Esophagus muscularis mucosa (tissue), 4 donors: ENCODE results near the gene RUNX2. TPM values are rescaled to one million over a fixed set of nuclear protein-coding genes. Genes with fewer than 3 reads are reported as not detected.

ENCODE experiments used
- DNase-seq: peaks from one replicate; pipeline ENCODE4 v3.0.0-alpha.2; 2017; ENCODE audit errors: extremely low spot score
- H3K27ac ChIP-seq, 4 donors: fragments of 200-600 bp; sonication (generic); replicated peaks in 1 of 4; 1 replicate in 3 of 4; 2 replicates in 1 of 4; pipeline ENCODE4 v1.5.1; 2016 to 2019; ENCODE audit warnings: mild to moderate bottlenecking in 1 of 4
- H3K27me3 ChIP-seq, 4 donors: fragments of 200-600 bp; sonication (generic); one replicate each; pipeline versions ENCODE4 v1.5.1 to v1.6.0; 2016 to 2019
- H3K36me3 ChIP-seq, 4 donors: fragments of 200-600 bp; sonication (generic); one replicate each; pipeline ENCODE4 v1.5.1; 2016 to 2019
- H3K4me1 ChIP-seq, 4 donors: fragments of 200-600 bp; sonication (generic); one replicate each; pipeline ENCODE4 v1.5.1; 2016 to 2019
- H3K4me3 ChIP-seq, 4 donors: fragments of 200-600 bp; sonication (generic); 1 replicate in 2 of 4; 2 replicates in 2 of 4; pipeline ENCODE4 v1.5.1; 2016 to 2019; ENCODE audit warnings: mild to moderate bottlenecking in 4 of 4, moderate library complexity in 1 of 4
- H3K9me3 ChIP-seq, 4 donors: fragments of 200-600 bp; sonication (generic); 1 replicate in 3 of 4; 2 replicates in 1 of 4; pipeline ENCODE4 v1.5.1; 2016 to 2019
- EP300 ChIP-seq: sonication (generic); formaldehyde crosslinking; IDR thresholded peaks from one replicate; pipeline ENCODE4 v1.6.1; 2017; ENCODE audit warnings: antibody characterized with exemption
- POLR2A ChIP-seq: fragments of 450-650 bp; IDR thresholded peaks from one replicate; pipeline ENCODE4 v1.6.1; 2017; ENCODE audit warnings: antibody characterized with exemption, moderate library complexity, mild to moderate bottlenecking, low read depth
- POLR2AphosphoS5 ChIP-seq, 2 donors: sonication (generic); formaldehyde crosslinking; IDR thresholded peaks; one replicate each; pipeline ENCODE4 v1.6.1; 2017; ENCODE audit warnings: antibody characterized with exemption in 2 of 2
- WGBS: methylation state at CpG from one replicate; pipeline ENCODE4 v1.1.5; 2018; 5-methylcytosine and 5-hydroxymethylcytosine counted together
- intact Hi-C: fragments of 100-400 bp; cut with DNase I; formaldehyde crosslinking; loops from one replicate; pipeline ENCODE4 v1.15.1; 2023
- total RNA-seq, 4 donors: library from RNA; depleted of rRNA; stranded (reverse); fragments of >200 nt; gene quantifications; one replicate each; pipeline versions ENCODE4 v1.1.0 to v1.2.1, GENCODE V29; 2016
- TF ChIP-seq, protein P1 (sequence below), 3 experiments: fragments of 200-600 bp in 2 of 3; fragments of 450-650 bp in 1 of 3; sonication (generic) in 2 of 3; IDR thresholded peaks; one replicate each; pipeline ENCODE4 v1.5.1; 2017 to 2019; ENCODE audit warnings: antibody characterized with exemption in 3 of 3, mild to moderate bottlenecking in 2 of 3, moderate library complexity in 1 of 3

The RUNX2 gene
- total RNA-seq, 4 donors from 2014 or later = 1.0 to 1.6 (median 1.4) TPM

DNA sequence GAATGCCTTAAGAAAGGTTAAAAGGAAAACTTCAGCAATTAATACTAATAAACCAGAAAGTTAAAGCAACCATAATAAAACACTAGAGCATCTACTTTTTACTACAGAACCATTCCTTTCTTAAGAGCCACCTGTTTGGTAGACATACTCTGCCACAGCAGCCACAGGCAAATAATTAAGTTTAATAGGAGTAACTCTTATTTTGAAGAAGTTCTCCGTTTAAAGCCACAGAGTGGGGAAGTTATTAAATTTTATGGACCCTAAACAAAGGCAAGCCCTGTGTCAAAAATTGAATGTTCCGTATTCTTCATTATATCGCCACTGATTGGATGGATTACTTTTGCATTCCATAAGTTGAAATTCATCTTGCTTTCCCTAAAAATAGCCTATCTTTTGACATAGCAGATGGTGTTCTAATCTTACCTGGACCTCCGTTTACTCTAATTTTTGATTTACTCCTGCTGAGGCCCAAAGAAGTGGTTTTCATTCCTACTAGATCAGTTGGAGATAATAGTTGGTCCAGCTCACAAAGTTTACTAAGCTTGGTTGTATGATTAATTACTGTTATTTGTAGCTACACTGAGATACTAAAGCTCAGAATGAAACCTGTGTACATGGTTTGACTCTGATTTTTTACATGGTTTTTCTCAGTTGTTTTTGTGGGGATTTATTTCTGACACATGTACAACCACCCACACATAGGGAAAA is 190.0 kb downstream of the RUNX2 start:
- Histone ChIP-seq H3K27me3 (no peaks in the 10 kb centered on the region), H3K27ac (no peak overlapping the region), H3K4me1 (no peaks in the 10 kb centered on the region), H3K36me3 (no peaks in the 10 kb centered on the region), H3K4me3 (no peak overlapping the region), H3K9me3 (no peaks in the 10 kb centered on the region)
- TF ChIP-seq, protein P1, sequence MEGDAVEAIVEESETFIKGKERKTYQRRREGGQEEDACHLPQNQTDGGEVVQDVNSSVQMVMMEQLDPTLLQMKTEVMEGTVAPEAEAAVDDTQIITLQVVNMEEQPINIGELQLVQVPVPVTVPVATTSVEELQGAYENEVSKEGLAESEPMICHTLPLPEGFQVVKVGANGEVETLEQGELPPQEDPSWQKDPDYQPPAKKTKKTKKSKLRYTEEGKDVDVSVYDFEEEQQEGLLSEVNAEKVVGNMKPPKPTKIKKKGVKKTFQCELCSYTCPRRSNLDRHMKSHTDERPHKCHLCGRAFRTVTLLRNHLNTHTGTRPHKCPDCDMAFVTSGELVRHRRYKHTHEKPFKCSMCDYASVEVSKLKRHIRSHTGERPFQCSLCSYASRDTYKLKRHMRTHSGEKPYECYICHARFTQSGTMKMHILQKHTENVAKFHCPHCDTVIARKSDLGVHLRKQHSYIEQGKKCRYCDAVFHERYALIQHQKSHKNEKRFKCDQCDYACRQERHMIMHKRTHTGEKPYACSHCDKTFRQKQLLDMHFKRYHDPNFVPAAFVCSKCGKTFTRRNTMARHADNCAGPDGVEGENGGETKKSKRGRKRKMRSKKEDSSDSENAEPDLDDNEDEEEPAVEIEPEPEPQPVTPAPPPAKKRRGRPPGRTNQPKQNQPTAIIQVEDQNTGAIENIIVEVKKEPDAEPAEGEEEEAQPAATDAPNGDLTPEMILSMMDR (IDR thresholded peaks at IDR 0.05) = no peak
- TF ChIP-seq POLR2AphosphoS5 (IDR thresholded peaks at IDR 0.05) (no peak), POLR2A (no peak), EP300 (no peak)
- no peak for DNase-seq
- 86% methylated on average over 4 of the region's 4 CpGs for WGBS
- intact Hi-C loops = no loop called here

DNA sequence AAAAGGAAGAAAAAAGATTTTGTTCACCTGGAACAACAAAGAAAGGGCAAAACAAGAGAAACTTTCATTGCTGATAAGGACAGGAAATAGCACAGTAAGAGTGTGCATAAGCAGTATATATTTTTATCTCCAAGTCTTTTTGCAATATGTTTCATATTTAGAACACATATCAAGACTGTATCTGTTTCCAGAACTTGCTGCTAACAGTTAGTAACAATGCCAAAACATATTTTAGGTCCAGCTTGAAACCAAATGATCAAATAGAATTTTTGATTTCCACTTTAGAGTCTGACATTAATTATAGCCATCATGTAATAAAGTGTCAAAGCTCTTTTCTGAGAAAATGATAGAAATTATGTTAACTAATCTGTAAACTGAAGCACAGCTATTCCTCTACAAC is 193.1 kb downstream of the RUNX2 start:
- Histone ChIP-seq H3K27ac (no peak overlapping the region), H3K9me3 (no peaks in the 10 kb centered on the region), H3K4me1 (no peaks in the 10 kb centered on the region), H3K4me3 (no peak overlapping the region), H3K27me3 (no peaks in the 10 kb centered on the region), H3K36me3 (no peaks in the 10 kb centered on the region)
- TF ChIP-seq EP300 (no peak), POLR2A (no peak), POLR2AphosphoS5 (IDR thresholded peaks at IDR 0.05) (no peak)
- TF ChIP-seq, protein P1 (IDR thresholded peaks at IDR 0.05) = no peak
- intact Hi-C loops = no loop called here
- no peak for DNase-seq

DNA sequence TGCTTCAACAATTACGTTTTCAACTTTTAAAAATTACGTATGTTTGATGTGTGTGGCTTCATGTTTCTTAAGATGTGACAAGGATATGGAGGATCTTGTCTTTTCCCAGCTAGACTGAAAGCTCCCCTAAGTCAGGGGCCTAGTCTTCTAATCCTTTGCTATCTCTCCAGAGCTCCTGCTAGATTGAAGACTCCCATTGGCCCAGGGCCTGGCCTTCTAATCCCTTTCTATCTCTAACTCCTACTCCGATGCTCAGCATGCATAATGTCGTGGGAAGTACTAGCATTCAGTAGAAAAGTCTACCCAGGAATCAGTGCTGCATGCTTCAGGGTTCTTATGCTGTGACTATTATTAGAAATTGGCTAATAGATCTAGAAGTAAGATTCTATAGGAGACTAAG is 194.4 kb downstream of the RUNX2 start:
- H3K36me3 ChIP-seq = no peaks in the 10 kb centered on the region
- no peaks in the 10 kb centered on the region for H3K9me3 ChIP-seq
- intact Hi-C loops = no loop called here
- WGBS = 97% methylated on average over 4 of the region's 4 CpGs
- no peak overlapping the region for H3K27ac ChIP-seq
- no peak for TF ChIP-seq POLR2A
- H3K4me1 ChIP-seq = no peaks in the 10 kb centered on the region
- no peak overlapping the region for H3K4me3 ChIP-seq
- no peak for DNase-seq
- H3K27me3 ChIP-seq = no peaks in the 10 kb centered on the region

DNA sequence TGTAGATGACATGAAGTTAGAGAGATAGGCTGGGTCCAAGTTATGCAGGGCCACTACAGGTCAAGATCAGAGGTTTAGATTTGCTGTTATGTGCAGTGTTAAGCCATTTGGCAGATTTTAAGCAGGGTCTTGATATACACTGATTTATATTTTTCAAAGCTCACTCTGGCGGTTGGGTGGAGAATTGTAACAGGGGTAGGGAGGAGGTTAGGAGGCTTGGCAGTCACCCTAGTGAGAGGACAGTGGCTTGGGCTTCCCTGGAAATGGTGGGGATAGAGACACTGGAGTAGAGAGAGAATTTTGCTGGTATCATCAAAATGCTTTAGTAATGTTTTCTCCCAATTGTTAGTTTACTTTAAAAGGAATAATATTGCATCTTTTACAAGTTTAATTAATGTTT is 199.1 kb downstream of the RUNX2 start:
- Histone ChIP-seq H3K4me3 (no peak overlapping the region), H3K4me1 (no peaks in the 10 kb centered on the region), H3K36me3 (no peaks in the 10 kb centered on the region), H3K27me3 (peaks cover 0 to 9% (median 0%) of the 10 kb centered on the region in 4 donors), H3K9me3 (no peaks in the 10 kb centered on the region), H3K27ac (no peak overlapping the region)
- intact Hi-C loops = no loop called here
- WGBS = 76% methylated on average over 1 of the region's 1 CpG
- DNase-seq = no peak
- no peak for TF ChIP-seq POLR2A
- TF ChIP-seq POLR2AphosphoS5 (IDR thresholded peaks at IDR 0.05) = no peak
- no peak for TF ChIP-seq EP300
- TF ChIP-seq, protein P1 (IDR thresholded peaks at IDR 0.05) = no peak

DNA sequence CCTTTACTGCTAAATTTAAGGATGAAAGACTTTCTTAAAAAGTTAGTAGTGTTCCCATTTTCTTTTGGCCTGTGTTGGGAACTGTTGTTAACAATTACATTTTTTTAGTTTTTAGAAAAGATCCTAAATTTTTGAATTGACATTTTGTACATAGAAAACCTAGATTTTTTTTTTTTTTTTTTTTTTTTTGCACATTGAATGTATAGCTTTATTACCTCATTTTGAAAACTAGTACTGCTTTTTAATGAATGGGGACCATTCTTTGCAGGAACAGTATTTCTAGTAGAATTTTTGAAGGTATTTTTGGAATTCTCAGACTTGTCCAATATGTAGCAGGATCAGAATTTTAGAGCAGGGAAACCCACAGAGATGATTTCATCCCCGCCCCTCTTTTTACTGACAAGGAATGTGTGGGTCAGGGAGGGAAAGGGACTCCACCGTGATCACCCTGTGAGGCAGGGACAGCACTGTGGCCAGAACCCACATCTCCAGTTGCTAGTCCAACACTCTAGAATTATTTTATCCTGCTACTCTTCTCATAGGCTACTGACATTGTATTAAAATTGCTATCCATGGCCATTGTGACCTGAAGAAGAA is 204.0 kb downstream of the RUNX2 start:
- intact Hi-C loops = no loop called here

More for the DNA sequence above, 204.0 kb downstream of the RUNX2 start:
- TF ChIP-seq, protein P1 (IDR thresholded peaks at IDR 0.05) = no peak
- TF ChIP-seq POLR2AphosphoS5 (IDR thresholded peaks at IDR 0.05) = no peak
- TF ChIP-seq EP300 = no peak
- TF ChIP-seq POLR2A = no peak
- DNase-seq = no peak
- H3K4me1 ChIP-seq = peaks cover 0 to 9% (median 4%) of the 10 kb centered on the region in 4 donors
- H3K4me3 ChIP-seq = no peak overlapping the region
- H3K27ac ChIP-seq = no peak overlapping the region
- WGBS = 86% methylated on average over 2 of the region's 2 CpGs
- H3K9me3 ChIP-seq = no peaks in the 10 kb centered on the region
- H3K36me3 ChIP-seq = no peaks in the 10 kb centered on the region
- peaks cover 0 to 13% (median 0%) of the 10 kb centered on the region in 4 donors for H3K27me3 ChIP-seq
